Hematopoietic multipotent progenitor cell (in vitro differentiated cells): ENCODE results near the gene PRCC. TPM values are rescaled to one million over a fixed set of nuclear protein-coding genes. Genes with fewer than 3 reads are reported as not detected.
A peak's percentile ranks its signal among the peaks of the same experiment; 100 is the strongest.

Source experiments
- DNase-seq, 3 donors: peaks; one replicate each; pipeline ENCODE4 v3.0.0-alpha.2; 2011 to 2015; ENCODE audit warnings: low read depth in 2 of 3, low spot score in 2 of 3
- total RNA-seq: library from RNA; depleted of rRNA; stranded (reverse); fragments of >200 nt; gene quantifications from one replicate; pipeline ENCODE4 v1.2.3, GENCODE V29; 2012

Gene PRCC
- total RNA-seq, 1 donor, result 23.2 TPM

- no peak for DNase-seq
Measured at GRCh38 chr1:156794506-156795373, 27.4 kb downstream of the PRCC start.

GRCh38 chr1:156795374-156795733 is 28.0 kb downstream of the PRCC start:
- no peak for DNase-seq

GRCh38 chr1:156795787-156796186 is 28.5 kb downstream of the PRCC start:
- DNase-seq, result no peak

- no peak for DNase-seq
Measured at GRCh38 chr1:156796340-156797097, 29.2 kb downstream of the PRCC start.

GRCh38 chr1:156797212-156797871 is 30.0 kb downstream of the PRCC start:
- peak in 2 of 3 donors; percentile 50 to 73 for DNase-seq

GRCh38 chr1:156801409-156802121 is 34.2 kb downstream of the PRCC start:
- no peak for DNase-seq

- DNase-seq, result no peak
Measured at GRCh38 chr1:156802421-156802935, 35.1 kb downstream of the PRCC start.

GRCh38 chr1:156803086-156803851 is 35.9 kb downstream of the PRCC start:
- no peak for DNase-seq

GRCh38 chr1:156804026-156804425 is 36.7 kb downstream of the PRCC start:
- no peak for DNase-seq

- peak in 2 of 3 donors; percentile 50 to 67 for DNase-seq
Measured at GRCh38 chr1:156804572-156805243, 37.4 kb downstream of the PRCC start.

GRCh38 chr1:156805766-156806511 is 38.6 kb downstream of the PRCC start:
- no peak for DNase-seq

GRCh38 chr1:156806512-156807440 is 39.4 kb downstream of the PRCC start:
- DNase-seq, result no peak

- DNase-seq, result no peak
Measured at GRCh38 chr1:156807627-156808026, 40.3 kb downstream of the PRCC start.

- DNase-seq, result no peak
Measured at GRCh38 chr1:156808186-156809030, 41.1 kb downstream of the PRCC start.

- no peak for DNase-seq
Measured at GRCh38 chr1:156809281-156809680, 41.9 kb downstream of the PRCC start.

GRCh38 chr1:156809711-156810366 is 42.5 kb downstream of the PRCC start:
- no peak for DNase-seq
